IPS-NIHi11 (cell line): ENCODE data around the gene CNKSR3.
A peak's percentile ranks its signal among the peaks of the same experiment; 100 is the strongest.
"Not testable (repeated sequence)": the region's sequence is repeated elsewhere in the genome, so short reads cannot be mapped to it uniquely, and the experiment has no call there.

Source experiments
- DNase-seq: peaks from one replicate; pipeline ENCODE4 v3.0.0; 2012; ENCODE audit warnings: mixed read lengths, low spot score

CNKSR3 gene

DNA sequence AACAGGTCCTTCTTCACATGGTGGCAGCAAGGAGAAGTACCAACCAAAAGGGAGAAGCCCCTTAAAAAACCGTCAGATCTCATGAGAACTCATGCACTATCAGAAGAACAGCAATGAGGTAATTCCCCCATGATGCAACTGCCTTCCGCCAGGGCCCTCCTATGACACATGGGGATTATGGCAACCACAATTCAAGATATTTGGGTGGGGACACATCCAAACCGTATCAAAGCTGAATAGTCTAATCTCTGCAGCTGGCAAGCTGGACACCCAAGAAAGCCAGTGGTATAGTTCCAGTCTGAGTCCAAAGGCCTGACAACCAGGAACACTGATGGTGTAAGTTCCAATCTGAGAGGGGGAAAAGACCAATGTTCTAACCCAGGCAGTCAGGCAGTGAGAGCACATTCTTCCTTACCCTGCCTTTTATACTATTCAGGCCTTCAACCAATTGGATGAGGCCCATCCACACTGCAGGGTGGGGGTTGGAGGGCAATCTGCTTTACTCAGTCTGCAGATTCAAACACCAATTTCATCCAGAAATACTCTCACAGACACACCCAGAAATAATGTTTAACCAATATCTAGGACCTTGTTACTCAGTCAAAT lies 17.9 kb upstream of the CNKSR3 start:
- DNase-seq = no peak

DNA sequence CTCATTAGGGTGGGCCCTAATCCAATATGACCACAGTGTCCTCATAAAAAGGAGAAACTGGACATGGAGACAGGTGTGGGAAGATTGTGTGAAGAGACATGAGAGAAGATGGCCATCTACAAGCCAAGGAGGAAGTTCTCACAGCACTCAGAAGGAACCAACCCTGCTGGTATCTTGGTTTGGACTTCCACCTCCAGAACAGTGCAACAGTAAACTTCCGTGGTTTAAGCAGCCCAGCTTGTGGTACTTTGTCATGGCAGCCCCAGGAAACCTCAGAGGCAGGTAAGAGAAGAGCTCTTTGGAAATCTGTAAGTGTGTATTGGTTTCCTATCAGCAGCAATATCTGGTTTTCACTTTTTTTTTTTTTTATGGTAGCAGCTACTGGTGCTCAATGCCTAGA lies 16.5 kb upstream of the CNKSR3 start:
- DNase-seq = no peak

DNA sequence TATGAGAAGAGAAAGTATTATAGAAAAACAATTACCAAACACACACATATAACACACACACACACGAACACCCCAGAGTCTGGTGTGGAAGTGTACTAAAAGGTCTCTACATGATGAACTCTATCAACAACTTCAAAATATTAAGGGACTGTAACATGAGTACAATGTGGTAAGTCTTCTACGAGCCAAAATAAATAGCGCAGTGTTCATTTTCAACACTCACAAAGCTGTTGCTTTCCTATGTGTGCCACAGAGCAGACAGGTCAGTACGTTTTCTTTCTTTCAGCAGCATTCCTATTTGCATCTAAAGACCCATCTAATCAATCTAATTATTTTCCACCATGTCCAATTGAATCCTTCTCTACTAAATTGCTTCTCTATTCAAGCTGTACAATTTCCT lies 12.1 kb upstream of the CNKSR3 start:
- DNase-seq = no peak

DNA sequence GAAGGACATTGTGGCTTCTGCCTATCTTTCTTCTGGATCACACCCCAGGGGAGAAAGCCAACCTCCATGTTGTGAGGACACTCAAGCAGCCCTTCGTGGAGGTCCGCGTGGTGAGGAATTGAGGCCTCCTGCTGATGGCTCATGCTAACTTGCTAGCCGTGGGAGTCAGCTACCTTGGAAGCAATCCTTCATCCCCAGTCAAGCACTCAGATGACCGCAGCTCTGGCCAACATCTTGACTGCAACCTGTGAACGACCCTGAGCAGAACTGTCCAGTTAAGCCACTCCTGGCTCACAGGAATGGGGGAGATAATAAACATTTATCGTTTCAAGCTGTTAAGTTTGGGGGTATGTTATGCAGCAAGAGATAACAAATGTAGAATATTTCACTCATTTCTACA lies 10.9 kb upstream of the CNKSR3 start:
- no peak for DNase-seq

DNA sequence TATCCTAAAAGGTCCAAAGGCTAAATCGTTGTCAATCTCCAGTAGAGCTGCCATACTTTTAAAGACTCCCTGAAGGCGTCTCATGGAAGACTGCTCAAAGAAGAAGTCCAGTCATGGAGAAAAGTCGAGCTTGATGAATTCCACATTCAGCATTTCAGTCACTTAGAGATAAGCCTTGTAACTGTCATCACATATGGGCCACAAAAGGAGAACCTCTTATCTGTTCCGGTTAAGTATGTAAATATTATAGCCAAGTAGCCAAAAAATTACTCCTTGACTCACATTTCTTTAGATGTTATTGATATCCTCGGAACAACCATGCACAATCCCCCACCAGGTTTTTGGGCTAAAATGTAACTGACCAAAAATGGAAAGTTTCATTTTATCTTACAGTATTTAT lies 9.8 kb upstream of the CNKSR3 start:
- no peak for DNase-seq

DNA sequence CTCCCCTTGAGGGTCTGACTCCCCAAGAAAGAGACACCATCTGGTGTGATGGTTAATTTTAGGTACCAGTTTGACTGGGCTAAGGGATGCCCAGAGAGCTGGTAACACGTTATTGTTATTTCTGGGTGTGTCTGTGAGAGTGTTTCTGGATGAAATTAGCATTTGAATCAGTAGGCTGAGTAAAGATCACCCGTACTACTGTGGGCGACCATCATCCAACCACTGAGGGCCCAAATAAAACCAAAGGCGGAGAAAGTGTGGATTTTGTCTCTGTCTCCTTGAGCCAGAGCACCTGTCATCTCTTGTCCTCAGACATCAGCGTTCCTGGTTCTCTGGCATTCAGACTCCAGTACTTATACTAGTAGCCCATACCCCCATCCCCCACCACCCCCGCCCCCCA lies 7.9 kb upstream of the CNKSR3 start:
- DNase-seq = no peak

DNA sequence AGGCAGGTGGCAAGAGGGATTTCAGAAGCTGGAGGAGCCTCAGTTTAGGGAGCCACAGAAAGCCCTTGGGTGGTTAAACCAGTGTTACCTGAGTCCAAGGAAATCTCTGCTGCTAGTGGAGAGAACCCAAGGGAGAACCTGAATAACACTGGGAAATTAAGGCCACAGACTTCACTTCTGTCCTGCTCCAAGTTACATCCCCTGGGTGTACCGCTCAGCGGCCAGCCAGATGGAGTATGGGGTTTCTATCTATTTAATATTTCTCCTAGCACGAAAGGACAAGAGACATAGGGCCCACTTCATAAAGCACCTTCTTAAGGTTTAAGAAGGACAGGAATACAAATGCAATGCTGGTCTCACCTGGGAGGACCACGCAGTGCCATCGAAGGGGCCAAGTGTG lies 5.8 kb upstream of the CNKSR3 start:
- no peak for DNase-seq

DNA sequence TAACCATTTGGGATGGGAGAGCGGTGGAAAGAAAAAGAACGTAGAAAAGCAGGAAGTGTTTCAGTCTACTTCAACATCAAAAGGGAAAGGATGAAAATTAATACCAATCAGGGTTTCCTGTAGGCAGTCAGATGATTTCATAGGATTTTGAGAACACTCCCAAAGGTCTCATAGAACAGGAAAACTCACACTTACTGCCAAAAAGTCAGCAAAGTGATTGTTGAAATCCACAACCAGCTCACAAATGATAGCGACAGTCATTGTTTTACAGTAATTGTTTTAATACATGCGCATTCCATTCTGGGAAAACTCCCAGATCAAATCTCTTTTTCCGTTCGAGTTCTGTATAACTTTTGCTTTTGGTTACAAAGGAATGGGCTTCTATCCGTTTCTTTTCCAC lies 5.3 kb upstream of the CNKSR3 start:
- DNase-seq = no peak

DNA sequence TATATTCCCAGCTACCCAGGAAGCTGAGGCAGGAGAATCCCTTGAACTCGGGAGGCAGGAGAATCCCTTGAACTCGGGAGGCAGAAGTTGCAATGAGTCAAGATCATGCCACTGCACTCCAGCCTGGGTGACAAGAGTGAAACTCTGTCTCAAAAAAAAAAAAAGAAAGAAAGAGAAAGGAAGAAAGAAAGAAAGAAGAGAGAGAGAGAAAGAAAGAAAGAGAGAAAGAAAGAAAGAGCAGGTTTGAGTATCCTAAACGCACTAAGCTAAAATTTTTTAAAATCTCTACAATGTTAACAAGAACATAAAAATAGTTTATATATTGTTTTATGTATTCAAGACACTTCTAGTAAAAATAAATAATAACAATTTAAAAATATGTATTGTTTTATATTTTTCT lies 4.6 kb upstream of the CNKSR3 start:
- DNase-seq = not testable (repeated sequence)

DNA sequence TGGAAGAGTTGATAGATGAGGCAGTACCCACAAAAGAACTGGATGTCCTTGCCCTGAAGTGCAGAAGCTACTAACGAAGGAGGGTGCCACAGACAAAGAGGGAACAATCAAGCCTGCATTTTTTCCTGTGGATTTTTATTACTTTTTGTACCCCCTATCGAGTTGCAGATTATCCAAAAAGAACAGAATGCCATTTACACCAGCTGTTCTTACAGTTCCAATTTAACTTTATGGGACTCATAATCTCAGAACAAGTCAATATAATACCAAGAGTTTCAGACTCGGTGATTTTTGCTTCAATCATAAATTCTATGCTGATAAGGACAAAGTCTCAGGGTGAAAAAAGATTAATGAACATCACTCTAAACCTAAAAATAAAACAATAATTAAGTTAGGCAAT lies 4.0 kb upstream of the CNKSR3 start:
- DNase-seq = no peak

DNA sequence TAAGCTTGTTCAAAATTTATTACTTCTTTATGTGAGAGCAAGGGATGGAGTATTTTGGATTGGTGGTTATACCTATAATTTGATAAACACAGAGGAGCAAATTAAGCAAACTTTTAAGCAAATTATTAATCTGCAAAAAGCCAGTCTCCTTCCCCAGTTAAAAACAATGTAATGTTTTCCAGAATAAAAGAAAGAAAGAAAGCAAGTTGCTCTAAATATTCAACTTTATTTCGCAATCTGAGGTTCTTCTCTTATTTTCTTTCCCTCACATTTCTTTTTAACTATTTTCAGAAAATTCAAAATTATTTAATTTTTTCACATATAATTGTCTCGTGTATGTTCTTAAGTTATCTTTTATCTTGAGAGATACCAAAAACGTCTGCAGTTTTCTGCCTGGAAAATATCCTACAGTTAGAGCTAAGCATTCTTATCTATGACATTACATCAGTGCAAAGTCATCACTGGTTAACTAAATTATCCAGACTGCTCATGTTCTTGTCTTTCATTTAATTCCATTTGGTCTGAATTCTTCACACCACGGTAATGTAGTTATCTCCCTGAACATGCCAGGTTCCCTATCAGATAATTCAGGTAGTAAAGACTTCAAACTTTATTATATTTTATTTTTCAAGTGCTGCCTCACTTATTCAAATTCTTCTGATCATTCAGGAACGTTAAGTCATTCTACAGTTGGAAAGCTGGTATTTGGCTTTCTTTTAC lies 3.3 kb upstream of the CNKSR3 start:
- DNase-seq = no peak

DNA sequence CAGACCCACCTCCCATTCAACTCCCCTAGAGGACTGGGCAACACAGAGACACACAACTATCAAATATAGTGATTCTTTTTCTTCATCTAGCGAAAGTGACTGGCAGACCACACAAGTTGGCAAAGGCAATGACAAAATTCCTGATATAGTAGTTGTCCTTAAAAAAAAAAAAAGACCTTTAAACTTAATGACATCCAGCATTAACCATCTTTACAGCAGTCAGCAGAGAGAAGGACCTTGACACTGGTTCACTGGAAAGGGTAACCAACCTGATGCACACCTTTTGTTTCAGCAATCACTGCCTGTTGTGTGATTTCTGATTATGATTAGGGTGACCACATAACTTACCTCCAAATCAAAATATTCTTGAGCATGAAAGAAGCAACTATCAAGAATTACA lies 1.7 kb upstream of the CNKSR3 start:
- DNase-seq = no peak

DNA sequence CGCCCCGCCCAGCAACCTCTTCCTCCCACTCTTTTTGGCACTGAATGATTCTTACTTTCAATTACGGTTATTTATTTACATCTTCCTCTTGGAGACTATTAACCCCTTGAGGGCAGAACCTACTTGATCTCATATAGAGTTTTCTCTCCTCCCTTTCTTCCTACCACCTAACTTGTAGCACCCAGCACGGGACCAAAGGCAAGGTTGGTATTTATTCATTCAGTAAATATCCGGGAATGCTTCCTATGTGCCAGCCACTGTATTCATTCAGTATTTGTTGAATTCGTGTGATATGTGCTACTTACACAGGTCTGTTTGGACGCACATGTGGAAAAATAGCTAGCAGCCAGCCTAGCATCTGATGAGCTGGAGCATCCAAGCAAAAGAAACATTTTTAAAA lies 1.3 kb upstream of the CNKSR3 start:
- DNase-seq = no peak

DNA sequence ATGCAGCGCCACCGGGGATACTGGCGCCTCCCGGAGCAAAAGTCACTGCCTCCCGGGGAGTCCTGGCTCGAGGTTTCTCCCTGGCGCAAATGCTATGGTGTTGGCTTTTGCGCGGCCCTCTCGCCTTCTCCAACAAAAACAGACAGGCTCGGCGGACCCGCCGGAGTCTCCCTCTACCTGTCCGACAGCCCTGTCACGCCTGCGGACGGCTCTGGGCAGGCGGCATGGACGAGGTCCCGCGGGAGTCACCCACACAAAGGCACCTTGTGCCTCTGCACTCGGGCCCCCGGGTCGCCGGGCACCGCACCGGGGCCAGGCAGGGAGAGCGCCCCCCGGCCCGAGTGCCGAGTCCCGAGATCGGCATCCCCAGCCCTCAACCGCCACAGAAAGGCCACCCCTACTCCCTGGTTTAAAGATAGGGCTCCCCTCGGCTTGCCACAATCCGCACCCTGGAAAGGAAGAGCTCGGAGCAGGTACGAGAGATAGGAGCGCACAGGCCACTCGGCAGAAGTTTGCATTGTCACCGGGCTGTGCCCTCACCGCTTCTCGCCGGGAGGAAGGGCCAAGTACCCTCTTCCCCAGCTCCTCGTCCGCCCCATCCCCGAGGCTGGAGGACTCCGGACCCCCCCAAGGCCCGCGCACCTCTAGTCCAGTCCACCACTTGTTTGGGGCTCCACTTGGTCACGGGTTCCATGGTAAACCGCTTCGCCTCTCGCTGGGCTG lies 903 bp downstream of the CNKSR3 start:
- DNase-seq = peak; percentile 43

DNA sequence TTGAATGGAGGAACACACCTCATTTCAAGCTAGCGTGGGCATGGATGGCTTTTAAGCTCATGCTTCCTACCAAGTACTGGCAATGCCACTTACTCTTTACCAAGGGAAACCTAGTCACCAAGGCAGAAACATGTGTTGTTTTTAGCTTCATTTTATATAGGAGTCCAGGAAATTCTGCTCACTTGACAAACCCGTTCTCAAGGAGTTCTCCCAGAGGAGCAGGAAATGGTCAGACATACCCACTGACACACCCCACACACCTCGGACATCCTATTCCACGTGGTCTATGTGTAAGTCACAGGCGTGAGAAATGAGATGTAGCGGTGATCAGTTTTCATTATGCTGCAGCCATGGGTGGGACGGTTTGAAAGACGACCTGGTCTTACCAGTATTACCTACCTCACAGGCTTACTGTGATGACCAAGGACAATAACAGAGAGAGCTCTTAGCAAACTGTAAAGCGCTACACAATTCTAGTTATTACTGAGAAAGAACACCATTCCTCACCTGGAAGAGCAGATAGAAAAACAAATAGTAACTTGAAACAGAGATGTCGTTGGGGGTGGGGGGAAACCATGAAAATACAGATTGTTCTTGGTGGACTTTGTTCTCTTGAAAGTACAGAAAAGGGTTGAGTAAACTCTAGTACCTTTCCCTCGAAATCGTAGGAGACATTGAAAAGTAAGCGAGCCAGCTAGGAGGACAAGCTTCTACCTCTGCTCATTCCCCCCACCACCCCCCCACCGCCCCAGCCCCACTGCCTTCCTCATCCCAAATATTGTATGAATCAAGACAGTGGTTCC lies 1.7 kb downstream of the CNKSR3 start:
- no peak for DNase-seq

DNA sequence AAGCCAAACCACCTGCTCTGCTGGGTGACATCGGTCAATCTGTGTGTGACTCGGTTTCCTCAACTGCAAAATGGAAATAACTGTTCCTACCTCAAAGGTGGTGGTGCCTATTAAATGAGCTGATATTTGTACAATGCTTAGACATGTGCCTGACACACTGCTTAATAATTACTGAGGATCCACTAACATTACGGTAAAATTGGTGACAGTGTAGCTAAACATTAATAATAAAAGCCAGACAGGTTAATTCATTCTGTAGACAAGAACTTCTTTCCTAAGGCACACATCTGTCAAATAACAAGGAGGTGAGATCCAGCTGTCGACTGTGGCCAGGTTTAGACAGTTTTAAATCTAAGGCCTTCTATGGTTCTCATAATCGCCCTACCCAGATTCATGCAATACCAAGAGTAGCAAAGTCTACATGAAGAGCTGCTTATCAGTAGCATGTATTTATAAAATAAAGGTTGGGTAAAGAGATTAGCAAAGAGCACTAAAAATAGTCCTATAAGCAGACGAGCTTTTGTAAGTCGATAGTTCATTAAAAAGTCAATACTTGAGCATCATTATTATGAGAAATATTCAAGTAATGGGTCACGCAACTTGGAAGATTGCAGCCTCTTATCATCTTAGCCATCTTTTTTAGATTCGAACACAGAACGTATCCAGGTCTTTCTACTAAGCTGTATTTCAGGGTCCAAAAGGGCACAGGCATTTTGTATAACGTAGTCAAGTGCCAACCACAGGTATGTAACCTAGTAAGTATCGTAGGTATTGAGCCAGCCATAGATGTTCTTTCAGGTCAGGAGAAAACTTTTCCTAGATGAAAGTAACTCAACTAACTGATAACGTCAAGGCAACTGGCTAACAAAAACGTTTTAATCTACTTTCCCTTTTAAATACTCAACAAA lies 3.2 kb downstream of the CNKSR3 start:
- DNase-seq = no peak

DNA sequence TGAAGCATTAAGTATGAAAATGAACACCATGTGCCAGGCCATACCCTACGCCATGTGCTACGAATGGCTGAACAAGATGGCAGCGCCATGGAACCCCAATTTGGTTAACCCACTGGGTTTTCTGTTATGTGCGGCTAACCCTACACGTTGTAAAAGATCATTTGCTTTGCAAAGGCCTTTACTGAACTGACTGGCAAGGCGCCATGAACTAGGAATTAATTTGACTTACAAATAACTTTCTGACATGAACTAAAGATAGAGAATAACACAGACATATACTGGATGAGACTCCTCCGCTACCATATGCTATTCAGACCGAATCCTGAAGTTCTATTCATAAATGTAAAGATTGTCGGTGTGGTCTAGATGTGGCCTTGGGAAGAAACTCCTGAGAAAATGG lies 3.9 kb downstream of the CNKSR3 start:
- no peak for DNase-seq

DNA sequence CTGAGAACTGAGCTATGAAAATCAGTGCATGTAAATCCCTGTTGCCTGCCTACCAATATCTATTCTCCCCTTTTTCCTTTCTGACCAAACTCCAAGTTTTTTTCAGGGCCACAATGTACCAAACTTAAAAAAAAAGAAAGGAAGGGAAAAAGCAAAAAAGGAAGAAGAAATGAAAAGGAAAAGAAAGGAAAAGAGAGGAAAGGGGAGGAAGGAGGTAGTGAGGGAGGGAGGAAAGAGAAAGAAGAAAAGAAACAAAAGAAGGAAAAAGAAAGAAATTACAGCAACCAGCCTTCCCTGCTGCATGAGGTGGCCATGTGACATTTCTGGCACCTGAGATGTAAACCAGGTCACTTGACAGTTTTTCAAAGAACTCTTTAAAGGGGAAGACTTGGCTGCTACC lies 4.4 kb downstream of the CNKSR3 start:
- no peak for DNase-seq

DNA sequence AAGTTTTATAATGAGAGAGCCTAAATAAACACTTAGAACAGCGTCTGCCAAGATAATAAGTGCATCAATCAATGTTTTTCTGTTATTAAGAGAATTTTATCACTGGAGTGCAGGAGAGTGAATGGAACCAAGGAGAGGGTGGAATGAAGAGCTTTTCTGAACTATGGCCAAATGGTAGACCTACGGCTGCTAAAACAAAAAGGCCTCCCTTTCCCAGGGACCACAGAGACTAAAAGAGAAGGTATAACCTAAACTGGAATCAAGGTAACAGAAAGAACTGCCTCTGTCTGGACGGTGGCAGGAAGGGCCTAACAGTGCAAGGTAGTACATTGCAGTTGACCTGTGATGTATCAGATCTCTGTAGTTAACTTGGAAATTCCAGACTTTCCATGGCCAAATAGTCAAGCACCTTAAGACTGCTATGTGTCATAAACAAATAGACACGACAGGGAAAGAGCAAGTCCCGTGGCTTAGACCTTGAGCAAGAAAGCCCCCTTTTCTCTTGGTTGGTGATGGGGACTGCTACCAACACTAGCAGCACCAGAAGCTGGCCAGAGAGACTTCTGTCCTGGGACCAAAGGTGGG lies 5.5 kb downstream of the CNKSR3 start:
- DNase-seq = no peak

DNA sequence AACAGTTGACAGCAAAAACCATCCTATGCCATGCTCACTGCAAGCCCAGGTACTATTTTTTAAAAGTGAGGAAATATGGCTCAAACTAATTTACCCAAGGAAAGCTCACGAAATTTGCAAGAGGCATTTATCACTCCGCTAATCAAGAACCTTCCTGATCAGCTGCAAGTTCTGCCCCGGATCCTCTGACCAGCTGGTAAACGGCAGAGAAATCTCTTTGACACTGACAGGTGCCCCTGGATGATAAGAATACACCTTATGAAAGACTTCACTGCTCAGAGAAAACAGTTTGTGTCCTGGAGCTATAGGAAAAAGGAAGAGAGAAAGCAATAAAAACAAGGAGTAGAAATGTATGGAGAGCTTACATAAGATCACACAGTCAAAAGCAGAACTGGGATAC lies 6.4 kb downstream of the CNKSR3 start:
- DNase-seq = no peak

DNA sequence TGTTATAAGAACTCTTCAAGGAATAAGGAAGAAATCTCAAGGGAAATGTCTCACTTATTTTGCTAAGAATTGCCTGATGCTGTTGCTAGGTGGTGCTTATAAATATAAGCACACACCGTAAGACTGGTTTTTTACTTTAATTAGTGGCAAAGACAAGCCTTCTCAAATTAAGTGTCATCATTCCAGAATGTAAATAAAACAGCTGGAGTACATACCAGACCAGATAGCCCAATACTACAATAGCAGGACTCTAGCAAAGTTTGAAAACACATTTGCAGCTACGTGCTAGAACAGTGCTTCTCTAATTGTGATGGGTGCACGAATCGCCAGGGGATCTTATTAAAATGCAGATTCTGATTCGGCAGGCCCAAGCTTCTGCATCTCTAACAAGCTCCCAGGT lies 6.8 kb downstream of the CNKSR3 start:
- no peak for DNase-seq
